Mammary epithelial cell (primary cell): ENCODE measurements around the gene PVALEF.

Experiments
- CTCF ChIP-seq, 2 donors: IDR thresholded peaks in 1 of 2; conservative IDR thresholded peaks in 1 of 2; 2 replicates each; pipeline ENCODE4 v1.5.1; 2011 to 2012; ENCODE audit warnings: inconsistent platforms in 2 of 2, low read length in 2 of 2, mild to moderate bottlenecking in 2 of 2, control low read depth in 1 of 2, low read depth in 1 of 2; ENCODE audit not compliant: insufficient read depth in 1 of 2; ENCODE audit errors: extremely low read depth in 1 of 2
- EZH2 ChIP-seq: IDR thresholded peaks from 2 replicates; pipeline ENCODE4 v1.6.1; 2012; ENCODE audit warnings: low read length, inconsistent platforms, borderline replicate concordance

- TF ChIP-seq CTCF (conservative IDR thresholded peaks at IDR 0.05 in 1 of 2, IDR thresholded peaks at IDR 0.05 in 1 of 2; ENCODE audit: extremely low read depth in 1 of 2, insufficient read depth in 1 of 2, low read depth in 1 of 2, low read length in 2 of 2) (no peak), EZH2 (no peak)
Measured at GRCh38 chr17:81191116-81191515, 25.8 kb downstream of the PVALEF start.
